HG03060 (cell line): ENCODE data around the gene GRK5.

Experiments
- ATAC-seq: cut with Tn5 transposase; IDR thresholded peaks from one replicate; pipeline ENCODE4 v1.9.1; 2021; ENCODE audit warnings: low read depth, moderate number of reproducible peaks; ENCODE audit not compliant: unreplicated experiment

The GRK5 gene

GRCh38 chr10:119395280-119396007 is 188.1 kb downstream of the GRK5 start:
- no peak for ATAC-seq

DNA sequence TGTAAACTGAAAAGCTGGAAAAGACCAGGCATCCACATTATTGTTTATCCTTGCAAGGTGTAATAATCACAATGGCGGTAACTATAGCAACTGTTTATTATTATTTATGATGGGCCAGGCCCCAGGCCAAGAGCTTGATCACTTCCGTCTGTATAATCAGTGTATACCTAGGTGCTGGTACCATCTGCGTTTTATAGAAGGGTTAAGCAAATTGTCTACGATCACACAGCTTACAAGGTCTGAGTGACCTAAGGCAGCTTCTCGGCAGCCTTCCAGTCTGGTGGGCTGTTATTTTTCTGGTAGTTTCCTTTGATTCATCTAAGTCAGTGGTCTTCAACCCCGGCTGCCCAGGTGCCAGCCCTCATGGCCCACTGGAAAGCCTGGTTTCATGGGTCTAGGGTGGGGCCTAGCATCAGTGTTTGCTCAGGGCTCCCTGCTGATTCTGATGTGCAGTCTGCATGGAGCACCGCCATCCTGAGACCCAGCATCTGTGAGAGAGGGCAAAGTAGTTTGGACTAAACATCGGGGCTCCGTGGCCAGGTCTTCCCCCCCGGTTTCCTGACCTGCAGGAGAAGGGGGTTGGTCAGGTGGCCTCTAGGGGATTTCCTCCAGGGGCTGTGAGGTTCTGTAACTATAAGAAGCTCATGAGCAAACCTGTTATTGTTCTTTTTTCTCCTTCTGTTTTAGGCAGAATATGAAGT is 188.8 kb downstream of the GRK5 start:
- ATAC-seq, result no peak

- ATAC-seq, result no peak
These were observed 189.3 kb downstream of the GRK5 start for GRCh38 chr10:119396709-119397071.

- ATAC-seq, result no peak
These were observed 190.0 kb downstream of the GRK5 start for GRCh38 chr10:119397416-119397815.

GRCh38 chr10:119398996-119399395 is 191.6 kb downstream of the GRK5 start:
- no peak for ATAC-seq

DNA sequence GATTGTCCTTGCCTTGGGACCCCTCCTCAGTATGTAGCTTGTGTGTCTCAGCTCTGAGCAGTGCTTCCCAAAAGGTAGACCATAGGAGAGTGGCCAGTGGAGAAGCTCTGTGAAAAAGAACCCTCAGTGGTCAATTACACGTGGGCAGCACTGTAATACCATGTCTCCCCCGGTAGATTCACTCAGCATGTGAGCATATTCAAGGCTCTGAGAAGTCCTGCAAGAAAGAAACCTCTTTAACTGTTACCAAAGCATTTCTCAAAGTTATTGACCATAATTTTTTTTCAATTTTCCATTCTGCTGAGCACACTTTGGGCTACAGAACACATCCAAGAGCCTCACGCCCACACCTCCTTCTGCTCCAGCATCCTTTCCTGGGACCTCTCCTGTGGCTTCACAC is 192.1 kb downstream of the GRK5 start:
- no peak for ATAC-seq

DNA sequence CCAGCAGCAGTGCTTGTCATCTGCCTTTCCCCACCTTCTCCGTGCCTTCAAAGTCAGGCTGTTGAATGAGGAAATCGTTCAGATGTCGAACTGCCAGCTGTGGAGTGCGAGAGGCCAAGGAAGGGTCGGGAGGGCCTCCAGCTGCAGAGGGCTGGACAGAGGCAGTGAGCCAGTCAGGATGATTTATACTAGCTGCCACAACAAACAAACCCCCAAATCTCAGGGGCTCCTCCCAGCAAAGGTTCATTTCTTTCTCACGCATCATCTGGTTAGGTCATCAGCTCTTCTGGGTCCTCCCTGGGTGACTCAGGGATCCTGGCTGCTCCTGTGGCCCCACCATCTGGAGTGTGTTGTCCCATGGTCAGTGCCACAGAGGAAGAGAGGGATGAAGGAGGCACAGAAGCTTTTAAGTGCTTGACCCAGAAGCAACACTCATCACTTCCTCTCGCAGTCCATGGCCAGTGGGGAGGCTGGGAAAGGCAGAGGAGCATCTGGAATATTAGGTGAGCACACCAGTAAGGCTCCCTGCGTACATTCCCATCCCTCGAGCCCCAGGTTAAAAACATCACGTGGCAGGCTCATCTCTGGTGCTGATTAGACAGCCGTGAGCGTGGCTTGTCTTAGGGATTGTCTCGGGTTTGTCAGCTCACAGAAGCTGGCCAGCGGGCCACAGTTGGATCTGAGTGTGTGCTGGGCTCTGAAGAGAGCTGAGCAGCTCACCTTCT is 194.5 kb downstream of the GRK5 start:
- no peak for ATAC-seq

DNA sequence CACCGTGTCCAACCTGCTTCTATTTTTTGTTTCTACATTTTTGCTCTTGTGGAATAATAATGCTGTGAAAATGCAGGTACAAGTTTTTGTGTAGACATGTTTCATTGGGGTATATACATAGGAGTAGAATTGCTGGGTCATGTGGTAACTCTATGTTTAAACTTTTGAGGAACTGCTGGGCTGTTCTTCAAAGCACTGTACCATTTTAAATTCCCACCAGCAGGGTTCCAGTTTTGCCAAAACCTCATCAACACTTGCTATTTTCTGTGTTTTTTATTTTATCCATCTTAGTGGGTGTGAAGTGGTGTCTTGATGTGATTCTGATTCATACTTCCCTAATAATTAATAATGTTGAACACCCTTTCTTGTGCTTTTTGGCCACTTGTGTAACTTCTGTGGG is 196.6 kb downstream of the GRK5 start:
- no peak for ATAC-seq

DNA sequence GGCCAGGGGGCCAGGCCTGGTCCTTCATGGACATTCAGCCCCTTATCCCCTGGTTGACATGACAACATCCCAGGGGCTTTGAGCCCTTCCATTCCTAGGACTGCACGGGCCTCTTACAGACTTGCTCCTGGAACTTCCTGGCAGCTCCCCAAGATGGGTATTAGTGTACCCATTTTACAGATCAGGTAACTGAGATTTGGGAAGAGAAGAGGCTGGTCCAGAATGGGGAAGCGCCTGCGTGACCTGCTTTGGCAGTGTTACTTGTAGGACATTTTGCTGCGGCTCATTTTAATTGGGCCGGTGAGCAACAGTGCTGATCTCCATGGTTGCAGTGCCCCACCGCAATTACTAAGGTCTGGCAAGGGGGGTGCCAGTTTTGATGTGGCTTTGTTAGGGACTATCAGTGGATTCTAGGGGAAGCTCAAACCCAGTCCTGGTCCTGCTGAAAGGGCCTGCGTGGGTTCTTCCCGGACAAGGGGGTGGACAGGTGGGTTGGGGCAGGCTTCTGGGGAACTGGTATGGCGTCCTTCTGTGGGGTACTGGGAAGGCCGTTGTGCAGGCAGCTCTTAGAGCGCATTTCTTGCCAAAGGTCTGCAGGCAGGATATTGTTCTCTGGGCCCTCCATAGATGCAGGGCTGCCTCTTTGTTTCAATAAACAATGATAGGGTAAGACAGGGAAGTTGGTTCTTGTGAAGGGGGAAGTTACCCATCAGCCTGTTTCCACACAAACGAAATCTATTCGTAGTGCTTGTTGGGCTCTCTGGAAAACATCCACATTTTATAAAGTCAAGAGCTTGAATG is 197.5 kb downstream of the GRK5 start:
- no peak for ATAC-seq

DNA sequence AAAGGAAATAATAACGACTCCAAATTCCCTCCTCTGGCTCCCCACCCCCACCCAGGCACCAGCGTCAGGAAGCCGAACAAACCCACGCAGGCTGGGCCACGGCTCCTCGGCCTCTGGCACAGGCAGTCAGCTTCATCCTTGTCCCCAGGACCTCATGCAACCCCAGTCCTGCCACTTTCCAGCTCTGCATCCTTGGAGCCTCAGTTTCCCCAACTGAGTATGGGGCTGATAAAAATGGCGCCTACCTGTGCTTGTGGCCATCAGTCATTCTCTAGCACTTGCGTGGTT is 198.1 kb downstream of the GRK5 start:
- ATAC-seq, result no peak

DNA sequence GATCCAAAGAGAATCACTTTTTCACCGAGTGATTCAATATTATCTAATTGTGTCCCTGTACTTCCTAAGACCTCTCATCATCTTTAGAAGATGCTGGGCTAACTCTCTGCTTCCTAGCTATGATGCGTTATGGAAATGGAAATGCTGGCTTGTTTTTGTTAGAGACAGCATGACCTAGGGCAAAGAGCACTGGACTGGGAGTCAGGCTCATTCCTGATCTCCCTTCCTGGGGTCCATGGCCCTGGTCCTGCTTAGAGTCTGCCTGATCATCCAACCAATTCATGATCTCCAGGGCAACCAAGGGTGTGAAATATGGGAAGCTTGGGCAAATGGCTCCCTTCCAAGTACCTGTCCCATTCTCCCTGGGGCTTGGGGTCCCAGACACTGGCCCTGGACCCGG is 198.8 kb downstream of the GRK5 start:
- ATAC-seq, result no peak

GRCh38 chr10:119406601-119407253 is 199.4 kb downstream of the GRK5 start:
- ATAC-seq, result no peak

DNA sequence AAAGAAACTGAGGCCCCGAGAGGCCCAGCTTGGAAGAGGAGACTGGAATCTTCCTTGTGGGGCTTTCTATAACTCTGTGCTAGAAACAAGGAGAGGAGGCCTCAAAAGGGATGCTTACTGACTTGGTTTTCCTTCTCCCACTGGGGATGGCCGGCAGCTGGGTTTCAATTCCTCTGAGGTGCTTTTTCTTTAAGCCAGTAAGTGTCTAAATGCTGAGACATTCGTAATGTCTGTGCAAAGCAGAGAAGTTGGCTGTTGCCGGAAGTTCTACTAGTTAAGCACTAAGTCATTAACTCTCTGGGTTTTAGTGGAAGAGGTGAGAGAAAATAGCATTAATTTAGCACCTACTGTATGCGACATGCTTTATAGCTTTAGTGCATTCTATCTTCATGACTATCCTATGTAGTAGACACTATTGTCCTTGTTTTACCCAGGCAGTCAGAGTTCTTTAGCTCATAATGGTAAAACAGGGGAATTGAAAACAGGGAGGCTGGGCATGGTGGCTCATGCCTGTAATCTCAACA is 199.9 kb downstream of the GRK5 start:
- ATAC-seq, result no peak

- no peak for ATAC-seq
These were observed 200.7 kb downstream of the GRK5 start for GRCh38 chr10:119408072-119408471.

GRCh38 chr10:119408969-119409371 is 201.6 kb downstream of the GRK5 start:
- ATAC-seq, result no peak

DNA sequence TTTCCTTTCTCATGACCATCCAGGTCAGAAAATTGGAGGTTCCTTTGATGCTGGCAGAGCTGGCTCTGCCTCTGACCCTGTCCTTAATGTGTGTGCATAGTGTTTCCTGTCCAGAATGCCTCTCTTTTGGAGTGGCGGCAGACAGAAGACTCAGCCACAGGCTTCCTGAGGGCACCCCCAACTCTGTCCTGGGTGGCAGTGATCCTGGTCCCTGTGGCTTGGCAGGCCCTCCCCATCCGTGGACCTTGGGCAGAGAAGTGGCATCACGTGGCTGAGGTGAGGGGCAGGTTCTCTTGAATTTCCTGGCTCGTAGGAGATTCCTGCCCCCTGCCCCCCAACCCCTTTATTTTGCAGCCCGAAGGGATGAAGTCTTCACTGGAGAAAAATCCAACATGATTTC is 202.0 kb downstream of the GRK5 start:
- ATAC-seq, result no peak

- ATAC-seq, result no peak
These were observed 202.5 kb downstream of the GRK5 start for GRCh38 chr10:119409906-119410305.

DNA sequence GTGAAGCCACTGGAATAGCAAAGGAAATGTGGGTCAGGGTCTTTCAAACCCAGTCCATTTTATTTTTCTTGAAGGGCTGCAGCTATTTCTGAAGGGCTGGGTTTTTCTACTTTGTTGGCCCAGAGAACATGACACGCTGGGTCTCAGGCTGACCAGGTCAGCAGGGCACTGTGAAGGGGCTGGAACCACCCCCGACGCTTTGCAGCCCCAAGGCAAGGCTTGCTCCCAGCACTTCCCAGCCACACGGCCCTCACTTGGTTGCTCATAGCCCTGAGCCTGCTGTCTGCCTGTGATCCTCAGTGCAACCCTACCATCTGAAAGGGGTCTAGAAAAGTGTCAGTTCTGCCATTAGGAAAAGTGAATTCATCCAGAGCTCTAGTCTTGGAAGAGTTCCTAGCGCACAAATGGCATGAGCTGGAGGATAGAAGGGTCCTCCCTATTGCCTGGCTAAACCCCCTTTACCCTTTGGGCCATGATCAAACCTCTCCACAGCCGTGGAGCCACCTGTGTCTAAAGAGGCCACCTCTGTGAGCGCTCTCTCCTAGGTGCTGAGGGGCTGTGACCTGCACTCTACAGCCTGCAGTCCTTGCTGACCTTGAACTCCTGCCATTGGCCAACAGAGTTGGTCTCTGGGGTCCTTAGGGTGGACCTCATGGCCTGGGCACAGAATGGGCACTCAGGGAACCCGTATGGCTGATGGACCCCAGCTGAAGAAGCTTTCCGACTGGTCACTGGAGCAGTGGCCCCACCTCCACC is 203.2 kb downstream of the GRK5 start:
- ATAC-seq, result no peak

GRCh38 chr10:119412244-119413092 is 205.1 kb downstream of the GRK5 start:
- ATAC-seq, result no peak
